IPS-20b (cell line): ENCODE measurements around the gene C1QL1.
A peak's percentile ranks its signal among the peaks of the same experiment; 100 is the strongest.

Experiments used
- H3K27ac ChIP-seq: one replicate; pipeline ENCODE4 v1.5.1; 2013; ENCODE audit warnings: low read length
- H3K27me3 ChIP-seq: 2 replicates; pipeline ENCODE4 v1.6.1; 2013; ENCODE audit warnings: mild to moderate bottlenecking, low read length, inconsistent platforms; ENCODE audit not compliant: insufficient read depth
- H3K36me3 ChIP-seq: 2 replicates; pipeline ENCODE4 v1.6.1; 2013; ENCODE audit warnings: low read depth, mild to moderate bottlenecking, inconsistent platforms, low read length, moderate library complexity; ENCODE audit not compliant: insufficient read depth
- H3K4me1 ChIP-seq: 2 replicates; pipeline ENCODE4 v1.6.1; 2013; ENCODE audit warnings: mild to moderate bottlenecking, control low read depth, inconsistent platforms, low read length, moderate library complexity; ENCODE audit not compliant: insufficient read depth
- H3K4me3 ChIP-seq: 2 replicates; pipeline ENCODE4 v1.5.1; 2013; ENCODE audit warnings: mild to moderate bottlenecking, low read length, inconsistent platforms
- H3K9ac ChIP-seq: 2 replicates; pipeline ENCODE4 v1.6.1; 2013; ENCODE audit warnings: low read depth, mild to moderate bottlenecking, inconsistent platforms, low read length, moderate library complexity
- H3K9me3 ChIP-seq: 2 replicates; pipeline ENCODE4 v1.6.1; 2013; ENCODE audit warnings: mild to moderate bottlenecking, low read depth, low read length, inconsistent platforms; ENCODE audit not compliant: insufficient read depth

The C1QL1 gene

DNA sequence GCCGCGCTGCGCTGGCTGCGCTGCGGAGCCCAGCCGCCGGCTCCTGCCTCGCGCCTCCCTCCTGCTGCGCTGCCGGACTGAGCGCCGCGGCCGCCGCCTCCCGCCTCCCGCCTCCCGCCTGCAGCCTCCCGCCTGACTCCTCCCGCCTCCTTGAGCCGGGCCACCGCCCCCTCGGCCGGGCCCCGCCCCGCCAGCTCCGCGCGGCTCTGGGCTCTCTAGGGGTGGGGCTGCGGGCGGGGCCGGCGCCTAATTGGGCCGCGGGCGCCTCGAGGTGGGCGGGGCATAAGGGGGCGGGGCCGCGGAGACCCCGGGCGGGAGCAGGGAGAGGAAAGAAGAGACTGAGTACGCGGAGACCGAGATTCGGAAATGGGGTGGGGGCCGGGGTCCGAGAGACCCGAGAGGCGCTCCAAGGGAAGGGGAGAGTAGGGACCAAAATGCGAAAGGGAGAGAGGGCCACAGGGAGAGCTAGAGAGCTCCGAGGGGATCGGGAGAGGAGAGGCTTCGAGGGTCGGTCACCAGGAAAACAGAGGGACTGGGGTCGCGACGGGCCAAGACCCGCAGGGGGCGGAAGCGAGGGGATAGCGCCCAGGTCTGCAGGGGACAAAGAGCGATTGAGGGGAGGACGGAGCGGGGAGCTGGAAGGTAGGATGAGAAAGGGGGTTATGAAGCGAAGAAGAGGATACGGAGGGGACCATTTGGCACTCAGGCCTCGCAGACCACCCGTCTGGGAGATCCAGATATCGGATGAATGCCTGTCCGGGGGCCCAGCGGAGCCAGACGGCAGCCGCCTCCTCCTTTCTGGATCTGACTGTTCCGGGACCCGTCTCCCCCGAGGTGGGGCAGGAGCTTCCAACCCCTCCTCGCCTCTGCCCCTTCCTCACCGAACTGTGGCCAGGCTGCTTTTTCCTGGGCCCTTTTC, at the start of gene C1QL1:
C1QL1 (minus strand) TSS at position 79 of the 919 bp plus-strand sequence. CDS start 255 bp downstream, outside the sequence.
- H3K9ac ChIP-seq: peak within 1 kb of the TSS; percentile 66; the same call in 1 of the 2 replicates
- peaks cover 22% of the 10 kb centered on the region; the same call in 1 of the 2 replicates for H3K4me1 ChIP-seq
- H3K27ac ChIP-seq: no peak within 1 kb of the TSS
- H3K4me3 ChIP-seq: peak within 1 kb of the TSS; percentile 78
- H3K36me3 ChIP-seq: no peaks in the 10 kb centered on the region
- no peaks in the 10 kb centered on the region for H3K9me3 ChIP-seq
- peaks cover 92% of the 10 kb centered on the region for H3K27me3 ChIP-seq

DNA sequence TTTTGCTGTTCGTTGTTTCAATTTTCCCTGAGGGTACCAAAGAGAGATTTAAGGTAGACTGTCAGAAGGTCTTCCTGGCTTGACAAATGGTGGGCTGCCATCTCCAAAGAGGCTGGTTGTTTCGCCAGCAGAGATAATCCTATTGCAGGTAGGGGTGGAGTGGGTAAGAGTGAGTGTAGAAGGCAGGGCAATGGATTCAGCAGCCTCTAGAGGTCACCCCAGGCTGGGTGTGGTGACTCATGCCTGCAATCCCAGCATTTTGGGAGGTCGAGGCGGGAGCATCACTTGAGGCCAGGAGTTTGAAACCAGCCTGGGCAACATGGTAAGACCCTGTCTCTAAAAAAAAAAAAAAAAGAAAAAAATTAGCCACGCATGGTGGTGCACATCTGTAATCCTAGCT, 48.7 kb upstream of the C1QL1 start:
- H3K9ac ChIP-seq: no peak overlapping the region

GRCh38 chr17:45016237-45016636, 48.1 kb upstream of the C1QL1 start:
- no peaks in the 10 kb centered on the region for H3K36me3 ChIP-seq
- H3K27me3 ChIP-seq: peaks cover 38% of the 10 kb centered on the region
- no peaks in the 10 kb centered on the region; the same call in 1 of the 2 replicates for H3K9me3 ChIP-seq
- peaks cover 7% of the 10 kb centered on the region; the same call in 1 of the 2 replicates for H3K4me1 ChIP-seq
- H3K4me3 ChIP-seq: no peak overlapping the region
- no peak overlapping the region for H3K27ac ChIP-seq
- no peak overlapping the region for H3K9ac ChIP-seq

More for the DNA sequence above, 48.7 kb upstream of the C1QL1 start:
- H3K27me3 ChIP-seq: peaks cover 43% of the 10 kb centered on the region
- H3K4me3 ChIP-seq: no peak overlapping the region
- no peaks in the 10 kb centered on the region for H3K36me3 ChIP-seq
- H3K9me3 ChIP-seq: no peaks in the 10 kb centered on the region; the same call in 1 of the 2 replicates
- no peak overlapping the region for H3K27ac ChIP-seq
- H3K4me1 ChIP-seq: peaks cover 7% of the 10 kb centered on the region; the same call in 1 of the 2 replicates

- Histone ChIP-seq H3K4me3 (no peak overlapping the region), H3K4me1 (no peaks in the 10 kb centered on the region), H3K27ac (no peak overlapping the region), H3K9me3 (no peaks in the 10 kb centered on the region), H3K27me3 (peaks cover 8% of the 10 kb centered on the region), H3K36me3 (no peaks in the 10 kb centered on the region), H3K9ac (no peak overlapping the region)
Measured at GRCh38 chr17:45013021-45013997, 45.2 kb upstream of the C1QL1 start.

DNA sequence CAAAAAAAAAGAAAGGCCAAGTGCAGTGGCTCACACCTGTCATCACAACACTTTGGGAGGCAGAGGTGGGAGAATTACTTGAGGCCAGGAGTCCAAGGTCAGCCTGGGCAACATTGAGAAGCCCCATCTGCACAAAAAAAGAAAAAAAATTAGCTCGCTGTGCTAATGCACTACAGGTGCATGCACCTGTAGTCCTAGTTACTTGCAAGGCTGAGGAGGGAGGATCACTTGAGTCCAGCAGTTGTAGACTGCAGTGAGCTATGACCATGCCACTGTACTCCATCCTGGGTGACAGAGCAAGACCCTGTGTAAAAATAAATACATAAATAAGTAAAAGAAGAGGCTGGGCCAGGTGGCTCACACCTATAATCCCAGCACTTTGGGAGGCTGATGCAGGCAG, 43.7 kb upstream of the C1QL1 start:
- Histone ChIP-seq H3K27me3 (no peaks in the 10 kb centered on the region), H3K4me1 (0 out of 2 replicates have a peak, but pooled peaks cover 3% of the 10 kb centered on the region)

GRCh38 chr17:45009676-45010467, 41.8 kb upstream of the C1QL1 start:
- H3K27ac ChIP-seq: no peak overlapping the region

More for the DNA sequence above, 43.7 kb upstream of the C1QL1 start:
- no peaks in the 10 kb centered on the region for H3K36me3 ChIP-seq
- H3K9me3 ChIP-seq: no peaks in the 10 kb centered on the region
- no peak overlapping the region for H3K27ac ChIP-seq
- H3K4me3 ChIP-seq: no peak overlapping the region
- H3K9ac ChIP-seq: no peak overlapping the region

GRCh38 chr17:45008216-45008615, 40.1 kb upstream of the C1QL1 start:
- no peak overlapping the region for H3K9ac ChIP-seq
- H3K4me3 ChIP-seq: no peak overlapping the region
- no peaks in the 10 kb centered on the region; the same call in 1 of the 2 replicates for H3K27me3 ChIP-seq
- no peaks in the 10 kb centered on the region for H3K9me3 ChIP-seq
- peaks cover 13% of the 10 kb centered on the region; the same call in 1 of the 2 replicates for H3K4me1 ChIP-seq
- no peaks in the 10 kb centered on the region for H3K36me3 ChIP-seq
- no peak overlapping the region for H3K27ac ChIP-seq

More at GRCh38 chr17:45009676-45010467, 41.8 kb upstream of the C1QL1 start:
- no peaks in the 10 kb centered on the region for H3K27me3 ChIP-seq
- no peaks in the 10 kb centered on the region for H3K9me3 ChIP-seq
- H3K4me3 ChIP-seq: no peak overlapping the region
- H3K36me3 ChIP-seq: no peaks in the 10 kb centered on the region
- 0 out of 2 replicates have a peak, but pooled peaks cover 3% of the 10 kb centered on the region for H3K4me1 ChIP-seq
- H3K9ac ChIP-seq: no peak overlapping the region

DNA sequence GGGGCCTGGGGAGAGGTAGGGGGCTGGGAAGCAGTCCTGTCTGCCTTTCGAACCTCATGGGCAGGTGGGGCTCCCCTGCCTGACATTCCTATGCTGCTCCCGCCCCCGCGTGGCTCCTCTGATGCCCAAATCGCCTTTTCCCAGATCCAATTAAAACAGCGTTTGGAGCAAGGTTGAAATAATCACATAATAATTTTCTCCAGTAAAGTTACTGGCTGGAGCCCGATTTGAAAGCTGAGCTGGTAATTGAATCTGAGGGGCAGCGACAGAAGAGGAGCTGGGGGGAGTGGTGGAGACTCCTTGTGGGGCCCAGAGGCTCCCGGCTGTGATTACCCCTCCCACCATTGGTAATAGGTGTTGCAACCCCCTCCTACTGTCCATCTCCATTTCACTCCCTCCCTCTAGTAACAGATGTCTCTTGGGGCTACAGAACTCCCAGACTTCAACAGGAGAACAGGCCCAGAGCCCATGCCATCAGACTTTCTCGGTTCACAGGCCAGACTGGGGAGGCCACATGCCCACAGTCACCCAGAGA, 38.9 kb upstream of the C1QL1 start:
- H3K27me3 ChIP-seq: no peaks in the 10 kb centered on the region; the same call in 1 of the 2 replicates
- H3K4me3 ChIP-seq: 0 out of 2 replicates have a peak overlapping the region, but pooled peaks have one; percentile 6
- no peak overlapping the region for H3K27ac ChIP-seq
- no peak overlapping the region for H3K9ac ChIP-seq
- H3K36me3 ChIP-seq: no peaks in the 10 kb centered on the region
- no peaks in the 10 kb centered on the region for H3K9me3 ChIP-seq
- peaks cover 13% of the 10 kb centered on the region; the same call in 1 of the 2 replicates for H3K4me1 ChIP-seq

- Histone ChIP-seq H3K27ac (no peak overlapping the region), H3K27me3 (no peaks in the 10 kb centered on the region; the same call in 1 of the 2 replicates), H3K9ac (no peak overlapping the region), H3K4me1 (peaks cover 13% of the 10 kb centered on the region; the same call in 1 of the 2 replicates), H3K9me3 (no peaks in the 10 kb centered on the region), H3K36me3 (no peaks in the 10 kb centered on the region), H3K4me3 (no peak overlapping the region)
Measured at GRCh38 chr17:45005700-45006099, 37.6 kb upstream of the C1QL1 start.

GRCh38 chr17:45004388-45004787, 36.3 kb upstream of the C1QL1 start:
- H3K4me1 ChIP-seq: peaks cover 13% of the 10 kb centered on the region; the same call in 1 of the 2 replicates
- no peak overlapping the region for H3K9ac ChIP-seq
- no peaks in the 10 kb centered on the region for H3K36me3 ChIP-seq
- no peak overlapping the region for H3K27ac ChIP-seq
- no peaks in the 10 kb centered on the region; the same call in 1 of the 2 replicates for H3K27me3 ChIP-seq
- 0 out of 2 replicates have a peak overlapping the region, but pooled peaks have one; percentile 12 for H3K4me3 ChIP-seq
- peaks cover 3% of the 10 kb centered on the region; the same call in 1 of the 2 replicates for H3K9me3 ChIP-seq
